CD8-positive, alpha-beta memory T cell (primary cell): ENCODE results near the gene SDK1. TPM values are rescaled to one million over a fixed set of nuclear protein-coding genes. Genes with fewer than 3 reads are reported as not detected.

Experiments
- CTCF ChIA-PET: fragments of 350-600 bp; sonication (Branson Sonifier 250); formaldehyde crosslinking; loops from one replicate; lab custom pipeline; 2021; ENCODE audit warnings: antibody characterized with exemption; lab: Charles Lee
- POLR2A ChIA-PET: fragments of 350-600 bp; sonication (Branson Sonifier 250); formaldehyde crosslinking; loops from one replicate; lab custom pipeline; 2021; ENCODE audit warnings: antibody characterized with exemption; lab: Charles Lee
- DNase-seq, 5 donors: peaks; one replicate each; pipeline versions ENCODE4 v3.0.0 to v3.0.0-alpha.2; 2020 to 2022; ENCODE audit warnings: mixed read lengths in 1 of 5
- H3K27ac ChIP-seq: one replicate; pipeline ENCODE4 v1.7.0; 2013; ENCODE audit warnings: low read depth, mild to moderate bottlenecking, low read length, moderate library complexity
- H3K27me3 ChIP-seq: 2 replicates; pipeline ENCODE4 v1.7.0; 2013; ENCODE audit warnings: low read length, mild to moderate bottlenecking; ENCODE audit not compliant: insufficient read depth, poor library complexity, severe bottlenecking
- H3K36me3 ChIP-seq: 2 replicates; pipeline ENCODE4 v1.7.0; 2013; ENCODE audit warnings: mild to moderate bottlenecking, low read length, moderate library complexity; ENCODE audit not compliant: insufficient read depth
- H3K4me1 ChIP-seq: 2 replicates; pipeline ENCODE4 v1.7.0; 2013; ENCODE audit warnings: mild to moderate bottlenecking, low read length, moderate library complexity; ENCODE audit not compliant: insufficient read depth
- H3K4me3 ChIP-seq: 2 replicates; pipeline ENCODE4 v1.7.0; 2013; ENCODE audit warnings: mild to moderate bottlenecking, low read length
- H3K9me3 ChIP-seq: 2 replicates; pipeline ENCODE4 v1.7.0; 2013; ENCODE audit warnings: mild to moderate bottlenecking, low read length
- H3K27ac Mint-ChIP-seq, 8 donors: one replicate each; pipeline ENCODE4 v1.8.0; 2020 to 2021; ENCODE audit warnings: mixed read lengths in 8 of 8, mild to moderate bottlenecking in 6 of 8, inconsistent platforms in 3 of 8, moderate library complexity in 3 of 8
- H3K27me3 Mint-ChIP-seq, 2 donors: one replicate each; pipeline ENCODE4 v1.8.0; 2020 to 2021; ENCODE audit warnings: mixed read lengths in 2 of 2, mild to moderate bottlenecking in 1 of 2, moderate library complexity in 1 of 2
- H3K36me3 Mint-ChIP-seq, 3 donors: one replicate each; pipeline ENCODE4 v1.8.0; 2020 to 2021; ENCODE audit warnings: mixed read lengths in 3 of 3, inconsistent platforms in 1 of 3, mild to moderate bottlenecking in 1 of 3
- H3K4me1 Mint-ChIP-seq, 3 donors: one replicate each; pipeline ENCODE4 v1.8.0; 2020 to 2021; ENCODE audit warnings: mixed read lengths in 3 of 3, inconsistent platforms in 1 of 3, mild to moderate bottlenecking in 1 of 3
- H3K4me3 Mint-ChIP-seq, 7 donors: one replicate each; pipeline ENCODE4 v1.8.0; 2020 to 2021; ENCODE audit warnings: mixed read lengths in 7 of 7, mild to moderate bottlenecking in 6 of 7, moderate library complexity in 4 of 7, inconsistent platforms in 2 of 7
- H3K9me3 Mint-ChIP-seq, 5 donors: one replicate each; pipeline ENCODE4 v1.8.0; 2020 to 2022; ENCODE audit warnings: mixed read lengths in 5 of 5, mild to moderate bottlenecking in 3 of 5, moderate library complexity in 2 of 5, inconsistent platforms in 1 of 5
- polyA plus RNA-seq: library from polyadenylated mRNA; unstranded; fragments of 300-500 nt; fragmentation: Illumina TruSeq; gene quantifications from one replicate; pipeline ENCODE4 v1.2.3, GENCODE V29; 2021
- total RNA-seq, 2 experiments: library from RNA; stranded (reverse); gene quantifications; one replicate each; pipeline ENCODE4 v1.2.3, GENCODE V29; 2021

The SDK1 gene
- total and polyA plus RNA-seq, 3 experiments from 2014 or later = 0.04 TPM; not detected in 1

DNA sequence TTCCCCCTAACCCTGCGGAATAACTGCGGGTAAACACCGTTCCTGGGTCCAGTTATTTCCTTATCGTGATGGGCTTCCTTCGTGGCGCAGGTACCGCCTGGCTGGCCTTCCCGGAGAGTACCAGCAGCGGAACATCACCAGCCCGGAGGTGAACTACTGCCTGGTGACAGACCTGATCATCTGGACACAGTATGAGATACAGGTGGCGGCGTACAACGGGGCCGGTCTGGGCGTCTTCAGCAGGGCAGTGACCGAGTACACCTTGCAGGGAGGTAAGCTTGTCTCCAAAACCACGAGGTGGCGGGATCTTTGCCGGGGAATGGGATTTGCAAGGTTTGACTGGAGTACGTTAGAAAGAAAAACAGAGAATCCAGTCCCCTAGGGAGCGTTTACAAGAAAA lies 716.0 kb downstream of the SDK1 start:
- ChIA-PET CTCF (no interaction called here), POLR2A (no interaction called here)
- no peaks in the 10 kb centered on the region for H3K27me3 ChIP-seq
- H3K27ac ChIP-seq = no peak overlapping the region
- Mint-ChIP-seq H3K36me3 (no peaks in the 10 kb centered on the region), H3K4me1 (no peaks in the 10 kb centered on the region), H3K9me3 (peaks cover 0 to 7% (median 4%) of the 10 kb centered on the region in 5 donors), H3K27ac (no peak overlapping the region), H3K27me3 (peaks cover 12 to 17% of the 10 kb centered on the region in 2 donors), H3K4me3 (no peak overlapping the region)
- H3K4me1 ChIP-seq = no peaks in the 10 kb centered on the region
- DNase-seq = no peak
- H3K4me3 ChIP-seq = no peak overlapping the region
- no peaks in the 10 kb centered on the region for H3K9me3 ChIP-seq
- no peaks in the 10 kb centered on the region for H3K36me3 ChIP-seq

DNA sequence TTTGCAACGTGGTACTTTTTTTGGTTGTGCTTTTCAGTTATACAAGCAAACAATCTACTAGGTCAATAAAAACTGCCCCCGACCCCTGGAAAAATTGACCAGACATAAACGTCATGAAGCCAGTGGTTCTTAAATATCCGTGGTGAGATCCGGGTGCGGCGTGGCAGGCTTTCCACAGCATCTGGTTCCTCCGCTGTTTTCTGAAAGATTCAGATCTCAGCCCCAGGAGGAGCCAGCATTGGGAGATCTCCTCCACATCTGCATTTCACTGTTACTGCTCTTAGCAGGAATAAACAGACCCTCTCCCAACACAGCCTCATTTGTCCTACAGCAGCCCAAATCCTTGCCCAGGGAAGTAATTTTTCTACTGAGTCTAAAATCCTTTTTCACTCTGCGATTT lies 716.7 kb downstream of the SDK1 start:
- Mint-ChIP-seq H3K27ac (no peak overlapping the region), H3K9me3 (peaks cover 0 to 7% (median 4%) of the 10 kb centered on the region in 5 donors), H3K4me1 (no peaks in the 10 kb centered on the region), H3K4me3 (no peak overlapping the region), H3K36me3 (no peaks in the 10 kb centered on the region), H3K27me3 (peaks cover 11 to 15% of the 10 kb centered on the region in 2 donors)
- H3K9me3 ChIP-seq = no peaks in the 10 kb centered on the region
- H3K4me1 ChIP-seq = no peaks in the 10 kb centered on the region
- H3K36me3 ChIP-seq = no peaks in the 10 kb centered on the region
- ChIA-PET CTCF (no interaction called here), POLR2A (no interaction called here)
- no peak overlapping the region for H3K4me3 ChIP-seq
- DNase-seq = no peak
- no peaks in the 10 kb centered on the region for H3K27me3 ChIP-seq
- no peak overlapping the region for H3K27ac ChIP-seq

DNA sequence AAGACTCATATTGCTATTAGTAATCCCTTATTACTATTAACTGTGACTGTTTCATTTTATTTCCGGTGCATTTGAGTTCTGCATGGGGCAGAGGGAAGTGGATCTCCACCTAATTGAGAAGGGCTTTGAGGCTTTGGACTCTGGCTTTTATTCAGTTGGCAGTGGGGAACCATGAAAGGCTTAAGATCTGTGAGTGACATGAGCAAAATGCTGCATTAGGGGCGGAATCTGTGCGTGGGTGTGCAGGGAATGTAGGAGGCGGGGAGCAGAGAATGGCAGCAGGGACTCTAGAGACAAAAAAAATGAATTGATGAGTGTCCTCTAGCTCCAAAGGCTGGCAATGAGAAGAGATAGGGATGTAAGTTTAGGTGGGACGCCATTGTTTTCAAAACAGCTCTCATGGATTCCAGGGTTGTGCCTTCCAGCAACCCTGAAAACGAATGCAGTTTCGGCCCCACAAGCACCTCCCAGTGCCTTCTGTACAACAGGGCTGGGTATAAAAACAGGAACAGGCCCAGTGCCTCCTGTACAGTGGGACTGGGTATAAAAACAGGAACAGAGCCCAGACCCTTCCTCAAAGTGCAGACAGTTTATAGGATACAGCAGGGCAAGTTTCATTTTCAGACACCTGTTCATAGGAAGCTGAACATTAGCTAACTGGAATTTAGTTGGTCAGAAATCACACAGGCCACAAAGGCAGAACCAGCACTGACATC lies 717.7 kb downstream of the SDK1 start:
- H3K4me3 Mint-ChIP-seq = no peak overlapping the region

DNA sequence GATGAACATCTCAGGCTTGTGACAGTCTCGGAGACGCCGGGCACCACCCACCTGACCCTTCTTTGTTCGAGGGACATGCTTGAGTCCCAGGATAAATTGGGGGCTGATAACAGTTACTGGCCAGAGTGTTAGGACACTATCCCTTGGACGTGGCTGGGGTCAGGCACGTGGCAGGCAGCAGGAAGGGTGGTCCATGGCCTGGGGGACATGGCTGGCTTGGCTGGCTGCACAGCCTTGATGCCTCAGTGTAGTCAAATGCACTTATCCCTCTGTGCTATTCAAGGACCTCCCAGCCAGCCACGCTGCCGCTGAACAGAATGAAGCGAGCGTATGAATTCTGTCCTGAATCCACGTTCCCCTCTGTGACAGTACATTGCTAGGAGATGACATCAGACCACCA lies 719.0 kb downstream of the SDK1 start:
- ChIA-PET POLR2A (no interaction called here), CTCF (no interaction called here)
- Mint-ChIP-seq H3K4me3 (no peak overlapping the region), H3K27ac (no peak overlapping the region), H3K9me3 (peaks cover 0 to 7% (median 4%) of the 10 kb centered on the region in 5 donors), H3K36me3 (no peaks in the 10 kb centered on the region), H3K4me1 (no peaks in the 10 kb centered on the region), H3K27me3 (peaks cover 8 to 11% of the 10 kb centered on the region in 2 donors)
- no peaks in the 10 kb centered on the region for H3K36me3 ChIP-seq
- H3K4me1 ChIP-seq = no peaks in the 10 kb centered on the region
- no peak overlapping the region for H3K4me3 ChIP-seq
- no peaks in the 10 kb centered on the region for H3K27me3 ChIP-seq
- H3K9me3 ChIP-seq = no peaks in the 10 kb centered on the region
- H3K27ac ChIP-seq = no peak overlapping the region
- no peak for DNase-seq

More for the DNA sequence above, 717.7 kb downstream of the SDK1 start:
- Mint-ChIP-seq H3K4me1 (no peaks in the 10 kb centered on the region), H3K9me3 (peaks cover 0 to 7% (median 4%) of the 10 kb centered on the region in 5 donors), H3K27ac (peak overlapping the region in 1 of 8 donors; percentile 25), H3K27me3 (peaks cover 9 to 11% of the 10 kb centered on the region in 2 donors), H3K36me3 (no peaks in the 10 kb centered on the region)
- ChIA-PET CTCF (no interaction called here), POLR2A (no interaction called here)
- Histone ChIP-seq H3K36me3 (no peaks in the 10 kb centered on the region), H3K4me1 (no peaks in the 10 kb centered on the region), H3K4me3 (no peak overlapping the region), H3K9me3 (no peaks in the 10 kb centered on the region), H3K27ac (no peak overlapping the region), H3K27me3 (no peaks in the 10 kb centered on the region)
- DNase-seq = no peak

DNA sequence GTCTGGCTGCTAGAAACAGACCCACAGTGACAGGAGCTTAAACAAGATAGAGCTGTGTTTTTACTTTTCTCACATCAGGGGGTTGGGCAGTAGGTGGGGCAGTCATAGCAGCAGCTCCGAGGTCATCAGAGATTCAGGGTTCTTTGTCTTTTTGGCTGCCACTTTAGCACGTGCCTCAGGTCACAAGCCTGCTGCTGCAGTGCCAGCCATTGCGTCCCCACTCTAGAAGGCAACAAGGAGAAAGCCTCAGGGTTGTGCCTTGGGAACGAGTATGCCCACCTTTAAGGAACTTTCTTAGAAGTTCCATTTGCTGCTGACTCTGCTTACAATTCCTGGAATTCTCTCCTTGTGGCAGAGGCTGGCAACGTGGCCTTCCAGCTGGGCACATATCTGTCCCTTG lies 720.4 kb downstream of the SDK1 start:
- Mint-ChIP-seq H3K4me3 (no peak overlapping the region), H3K36me3 (no peaks in the 10 kb centered on the region), H3K27ac (no peak overlapping the region), H3K27me3 (peaks cover 8 to 14% of the 10 kb centered on the region in 2 donors), H3K9me3 (peaks cover 0 to 7% (median 4%) of the 10 kb centered on the region in 5 donors), H3K4me1 (no peaks in the 10 kb centered on the region)
- H3K36me3 ChIP-seq = no peaks in the 10 kb centered on the region
- H3K4me1 ChIP-seq = no peaks in the 10 kb centered on the region
- CTCF ChIA-PET = no interaction called here
- H3K9me3 ChIP-seq = no peaks in the 10 kb centered on the region
- no peak for DNase-seq
- H3K4me3 ChIP-seq = no peak overlapping the region
- POLR2A ChIA-PET = no interaction called here
- H3K27ac ChIP-seq = no peak overlapping the region
- no peaks in the 10 kb centered on the region for H3K27me3 ChIP-seq

DNA sequence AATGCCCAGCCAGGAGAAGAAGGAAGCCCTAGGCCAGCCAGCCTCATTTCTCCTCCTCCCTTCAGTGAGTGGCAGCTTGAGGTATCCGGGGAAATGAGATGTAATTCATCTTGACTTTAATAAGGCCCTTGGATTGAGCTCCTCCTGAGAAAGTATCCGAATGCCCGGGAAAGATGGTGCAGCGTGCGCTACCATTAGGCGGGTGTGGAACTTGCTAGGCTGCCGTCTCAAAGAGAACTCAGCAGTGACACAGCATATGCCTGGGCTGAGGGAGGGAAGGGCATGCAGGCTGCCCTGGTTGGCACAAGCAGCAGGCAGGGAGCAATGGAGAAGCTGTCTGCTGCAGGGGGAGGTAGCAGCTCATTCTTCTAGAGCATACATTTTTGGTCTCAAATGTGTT lies 721.2 kb downstream of the SDK1 start:
- H3K27me3 Mint-ChIP-seq = peaks cover 11 to 15% of the 10 kb centered on the region in 2 donors
- peaks cover 0 to 7% (median 4%) of the 10 kb centered on the region in 5 donors for H3K9me3 Mint-ChIP-seq
- H3K36me3 ChIP-seq = no peaks in the 10 kb centered on the region
- no peaks in the 10 kb centered on the region for H3K4me1 ChIP-seq
- POLR2A ChIA-PET = no interaction called here
- CTCF ChIA-PET = no interaction called here
- no peak overlapping the region for H3K4me3 Mint-ChIP-seq
- H3K36me3 Mint-ChIP-seq = no peaks in the 10 kb centered on the region
- no peaks in the 10 kb centered on the region for H3K4me1 Mint-ChIP-seq
- DNase-seq = no peak
- H3K27me3 ChIP-seq = no peaks in the 10 kb centered on the region
- no peak overlapping the region for H3K27ac Mint-ChIP-seq
- no peaks in the 10 kb centered on the region for H3K9me3 ChIP-seq
- no peak overlapping the region for H3K27ac ChIP-seq
- no peak overlapping the region for H3K4me3 ChIP-seq

DNA sequence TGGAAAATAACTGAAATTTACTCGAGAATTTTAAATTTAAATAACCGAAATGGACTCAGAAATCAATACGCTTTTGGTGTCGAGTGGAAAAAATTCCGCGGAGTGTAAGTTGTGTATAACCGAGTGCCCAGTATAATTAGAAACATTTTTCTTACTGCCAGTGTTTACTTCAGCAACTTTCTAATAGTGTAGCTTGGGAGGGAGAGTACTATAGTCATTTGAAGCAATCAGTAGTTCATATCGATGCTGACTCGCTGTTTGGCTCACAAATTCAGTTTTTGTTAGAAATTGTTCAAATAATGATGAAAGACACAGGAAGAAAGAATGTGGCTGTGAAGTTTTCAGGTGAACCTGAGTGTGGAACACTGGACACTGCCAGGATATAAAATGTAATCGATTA lies 722.5 kb downstream of the SDK1 start:
- H3K4me1 Mint-ChIP-seq = no peaks in the 10 kb centered on the region
- ChIA-PET CTCF (interaction anchor here (1.0 kb wide), 1 partner anchor 21 kb away, joined by 3 read pairs; no protein-coding TSS in a partner anchor), POLR2A (no interaction called here)

DNA sequence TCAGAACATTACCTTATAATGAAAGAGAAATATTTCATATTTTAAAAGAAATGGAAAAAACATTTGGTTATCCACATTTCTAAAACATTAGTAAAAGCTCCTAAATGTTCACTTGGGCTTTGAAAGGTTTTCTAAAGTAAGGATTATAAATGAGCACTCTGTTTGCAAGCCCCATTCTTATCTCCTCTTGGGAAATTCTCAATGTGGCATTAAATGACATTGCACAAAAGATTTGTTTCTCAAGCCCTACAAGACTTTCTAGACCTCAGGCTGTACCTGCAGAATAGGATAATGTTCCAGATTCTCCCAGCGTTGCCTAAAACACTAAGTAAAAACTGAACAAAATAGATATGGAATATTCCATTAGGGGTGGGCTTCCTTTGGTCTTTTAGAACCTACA lies 723.1 kb downstream of the SDK1 start:
- Histone ChIP-seq H3K4me3 (no peak overlapping the region), H3K9me3 (no peaks in the 10 kb centered on the region), H3K27ac (no peak overlapping the region), H3K27me3 (no peaks in the 10 kb centered on the region), H3K36me3 (no peaks in the 10 kb centered on the region), H3K4me1 (no peaks in the 10 kb centered on the region)
- no peak for DNase-seq
- ChIA-PET POLR2A (no interaction called here), CTCF (no interaction called here)
- Mint-ChIP-seq H3K27ac (no peak overlapping the region), H3K36me3 (no peaks in the 10 kb centered on the region), H3K9me3 (peaks cover 0 to under 1% (median 0%) of the 10 kb centered on the region in 5 donors), H3K4me3 (no peak overlapping the region), H3K4me1 (no peaks in the 10 kb centered on the region), H3K27me3 (peaks cover 14 to 25% of the 10 kb centered on the region in 2 donors)

More for the DNA sequence above, 722.5 kb downstream of the SDK1 start:
- Histone ChIP-seq H3K27ac (no peak overlapping the region), H3K36me3 (no peaks in the 10 kb centered on the region), H3K9me3 (no peaks in the 10 kb centered on the region), H3K27me3 (no peaks in the 10 kb centered on the region), H3K4me3 (no peak overlapping the region), H3K4me1 (no peaks in the 10 kb centered on the region)
- Mint-ChIP-seq H3K9me3 (peaks cover 0 to 7% (median 3%) of the 10 kb centered on the region in 5 donors), H3K27ac (no peak overlapping the region), H3K36me3 (no peaks in the 10 kb centered on the region), H3K27me3 (peaks cover 15 to 24% of the 10 kb centered on the region in 2 donors), H3K4me3 (no peak overlapping the region)
- no peak for DNase-seq
